Cardiac atrium fibroblast (primary cell): ENCODE results near the gene SLC45A2. TPM values are rescaled to one million over a fixed set of nuclear protein-coding genes. Genes with fewer than 3 reads are reported as not detected.

Experiments used
- total RNA-seq: library from RNA; depleted of rRNA; stranded (reverse); fragments of >200 nt; gene quantifications from 2 replicates; pipeline ENCODE4 v1.2.3, GENCODE V29; 2015

The SLC45A2 gene, protein sequence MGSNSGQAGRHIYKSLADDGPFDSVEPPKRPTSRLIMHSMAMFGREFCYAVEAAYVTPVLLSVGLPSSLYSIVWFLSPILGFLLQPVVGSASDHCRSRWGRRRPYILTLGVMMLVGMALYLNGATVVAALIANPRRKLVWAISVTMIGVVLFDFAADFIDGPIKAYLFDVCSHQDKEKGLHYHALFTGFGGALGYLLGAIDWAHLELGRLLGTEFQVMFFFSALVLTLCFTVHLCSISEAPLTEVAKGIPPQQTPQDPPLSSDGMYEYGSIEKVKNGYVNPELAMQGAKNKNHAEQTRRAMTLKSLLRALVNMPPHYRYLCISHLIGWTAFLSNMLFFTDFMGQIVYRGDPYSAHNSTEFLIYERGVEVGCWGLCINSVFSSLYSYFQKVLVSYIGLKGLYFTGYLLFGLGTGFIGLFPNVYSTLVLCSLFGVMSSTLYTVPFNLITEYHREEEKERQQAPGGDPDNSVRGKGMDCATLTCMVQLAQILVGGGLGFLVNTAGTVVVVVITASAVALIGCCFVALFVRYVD
- total RNA-seq = not detected in 2 replicates

GRCh38 chr5:33984671-33985124 lies at the start of gene SLC45A2:
Gene SLC45A2 (minus strand): TSS chr5:33984693. CDS start chr5:33984583, 110 bp downstream.

DNA sequence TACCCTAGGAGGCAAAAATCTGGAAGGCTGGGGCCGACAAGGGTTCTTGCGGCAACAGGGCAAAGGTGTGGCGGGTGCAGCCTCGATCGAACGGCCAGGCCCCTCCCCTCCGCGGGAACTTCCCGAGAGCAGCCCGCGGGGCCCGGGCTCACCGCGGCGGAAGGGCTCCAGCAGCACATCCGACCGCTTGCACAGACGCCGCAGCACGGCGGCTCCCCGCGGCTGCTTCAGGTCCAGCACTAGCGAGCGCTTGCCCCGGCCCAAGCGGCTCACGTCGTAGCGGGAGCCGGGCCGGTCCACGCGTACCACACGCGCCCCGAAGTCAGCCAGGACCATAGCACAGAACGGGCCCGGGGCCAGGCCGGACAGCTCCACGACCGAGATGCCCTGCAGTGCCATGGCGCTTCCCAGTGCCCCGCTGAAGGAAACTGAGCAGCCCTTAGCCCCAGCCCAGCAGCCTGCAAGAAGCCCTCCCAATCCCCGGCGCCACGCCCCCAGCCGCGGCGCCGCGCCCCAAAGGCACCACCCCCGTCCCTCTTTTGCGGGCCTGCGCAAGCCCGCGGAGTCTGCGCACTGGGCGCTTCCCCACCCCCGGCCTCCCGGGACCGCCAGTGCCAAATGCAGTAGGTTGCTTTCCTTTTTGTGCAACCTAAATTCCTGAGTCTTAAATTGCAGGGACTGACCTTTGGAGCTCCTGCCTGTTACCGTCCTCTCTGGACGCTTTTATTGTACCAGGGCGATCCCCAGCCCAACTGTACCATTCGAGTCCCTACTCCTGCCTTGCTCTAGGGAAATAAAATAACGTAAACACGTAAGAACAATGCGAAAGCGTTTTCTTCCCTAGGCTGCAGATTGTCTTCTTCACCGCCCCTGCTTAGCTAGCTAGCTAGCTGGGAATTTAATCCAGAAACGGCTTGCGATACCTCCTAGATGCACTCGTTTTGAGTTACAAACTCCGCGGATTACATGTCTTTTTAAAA lies 23.4 kb upstream of the SLC45A2 start, which contains the start of gene AMACR:
AMACR (minus strand) TSS at position 430 of the 980 bp plus-strand sequence; CDS start at position 399, 31 bp downstream.

GRCh38 chr5:33936381-33937016 lies 48.0 kb downstream of the SLC45A2 start, which contains the start of gene RXFP3:
Gene RXFP3 (plus strand): TSS chr5:33936386. CDS start chr5:33936741, 355 bp downstream.

Other genes with a start within 250 kb of the SLC45A2 start
- 39.0 and 57.8 TPM in 2 replicates for gene ADAMTS12, start 92.7 kb downstream of the SLC45A2 start, total RNA-seq
- not detected in 2 replicates for gene RXFP3, start 48.3 kb downstream of the SLC45A2 start, total RNA-seq
- gene AMACR, start 23.4 kb upstream of the SLC45A2 start, total RNA-seq = 7.9 and 9.9 TPM in 2 replicates
- gene C1QTNF3, start 58.5 kb upstream of the SLC45A2 start, total RNA-seq = 0.65 and 1.6 TPM in 2 replicates